ENCODE results near the gene UGCG. TPM values are rescaled to one million over a fixed set of nuclear protein-coding genes. Genes with fewer than 3 reads are reported as not detected.
A peak's percentile ranks its signal among the peaks of the same experiment; 100 is the strongest.

UGCG gene
- polyA plus RNA-seq, 2 of the 4 experiments (the other 2 are of a cell fraction): 11.6 to 25.9 TPM

DNA sequence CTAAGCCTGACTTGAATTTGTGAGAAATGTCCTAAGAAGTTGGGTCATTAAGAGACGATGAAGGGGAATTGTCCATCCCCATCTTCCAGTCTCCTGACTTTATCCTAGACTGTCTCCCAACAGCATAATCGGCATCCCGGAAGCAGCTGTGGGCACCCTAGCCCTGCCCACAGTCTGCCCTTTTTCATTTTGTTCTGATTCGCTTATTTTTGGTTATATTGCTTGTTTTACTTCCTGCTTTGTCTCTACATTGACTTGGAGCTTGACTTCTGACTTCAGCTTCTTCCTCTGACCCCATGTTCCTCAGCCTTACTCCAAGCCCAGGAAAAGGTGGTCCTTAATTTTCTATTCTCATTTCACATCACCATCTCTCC is 41.8 kb downstream of the UGCG start:
- Histone ChIP-seq H3K4me1 (peaks cover 1% of the 10 kb centered on the region; the same call in 2 of the 3 replicates), H3K9me3 (no peaks in the 10 kb centered on the region), H3K27ac (no peak overlapping the region), H3K4me2 (no peak overlapping the region), H3K4me3 (no peak overlapping the region)
- FAIRE-seq (no peak), ATAC-seq (peak in 1 of 2 experiments; percentile 14; a peak in 2 of 6 replicates), DNase-seq (ENCODE audit: low read depth in 1 of 2, low spot score in 1 of 2) (no peak)
- ChIA-PET CTCF (interaction anchor here (0.6 to 1.6 kb wide), 4 partner anchors 15 to 38 kb away, joined by 3 to 4 read pairs (median 3); no protein-coding TSS in a partner anchor), POLR2A (no interaction called here)
- TF ChIP-seq, protein P1, sequence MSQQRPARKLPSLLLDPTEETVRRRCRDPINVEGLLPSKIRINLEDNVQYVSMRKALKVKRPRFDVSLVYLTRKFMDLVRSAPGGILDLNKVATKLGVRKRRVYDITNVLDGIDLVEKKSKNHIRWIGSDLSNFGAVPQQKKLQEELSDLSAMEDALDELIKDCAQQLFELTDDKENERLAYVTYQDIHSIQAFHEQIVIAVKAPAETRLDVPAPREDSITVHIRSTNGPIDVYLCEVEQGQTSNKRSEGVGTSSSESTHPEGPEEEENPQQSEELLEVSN (IDR thresholded peaks at IDR 0.05; ENCODE audit: borderline replicate concordance, low read depth): no peak
- TF ChIP-seq HOXB5 (CRISPR knock-in tag; IDR thresholded peaks at IDR 0.05): no peak
- no peak for TF ChIP-seq EHMT2 (IDR thresholded peaks at IDR 0.05; ENCODE audit: low read depth)
- TF ChIP-seq POLR2AphosphoS2 (conservative IDR thresholded peaks at IDR 0.05; ENCODE audit: low read length): no peak
- no peak for TF ChIP-seq CBX2 (IDR thresholded peaks at IDR 0.05; ENCODE audit: borderline replicate concordance, low read depth)
- TF ChIP-seq NR3C1 (IDR thresholded peaks at IDR 0.05): no peak
- TF ChIP-seq KDM1A (IDR thresholded peaks at IDR 0.05; ENCODE audit: low read depth): no peak
- WGBS (ENCODE audit: missing lambda C conversion rate): 93% methylated on average over 4 of the region's 4 CpGs

- ChIA-PET POLR2A (no interaction called here), CTCF (interaction anchor here (1.2 kb wide), 1 partner anchor 17 kb away, joined by 3 read pairs; no protein-coding TSS in a partner anchor)
- 81% methylated on average over 2 of the region's 2 CpGs for WGBS (ENCODE audit: missing lambda C conversion rate)
- Histone ChIP-seq H3K27ac (no peak overlapping the region), H3K4me1 (peaks cover 10% of the 10 kb centered on the region), H3K9me3 (no peaks in the 10 kb centered on the region), H3K4me3 (no peak overlapping the region), H3K4me2 (no peak overlapping the region)
- ATAC-seq (no peak), DNase-seq (ENCODE audit: low read depth in 1 of 2, low spot score in 1 of 2) (no peak), FAIRE-seq (no peak)
- TF ChIP-seq TP53 (CRISPR knock-in tag; IDR thresholded peaks at IDR 0.05) (no peak), KDM5A (IDR thresholded peaks at IDR 0.05) (no peak), GATA3 (IDR thresholded peaks at IDR 0.05; ENCODE audit: borderline replicate concordance) (no peak), HDAC2 (IDR thresholded peaks at IDR 0.05) (no peak), HEYL (CRISPR knock-in tag; IDR thresholded peaks at IDR 0.05) (no peak), RCOR1 (IDR thresholded peaks at IDR 0.05; ENCODE audit: low read depth, low read length) (no peak)
- TF ChIP-seq, protein P2, sequence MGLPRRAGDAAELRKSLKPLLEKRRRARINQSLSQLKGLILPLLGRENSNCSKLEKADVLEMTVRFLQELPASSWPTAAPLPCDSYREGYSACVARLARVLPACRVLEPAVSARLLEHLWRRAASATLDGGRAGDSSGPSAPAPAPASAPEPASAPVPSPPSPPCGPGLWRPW (IDR thresholded peaks at IDR 0.05): no peak
These were observed 42.7 kb downstream of the UGCG start for GRCh38 chr9:111939322-111939721.

- Histone ChIP-seq H3K9me3 (no peaks in the 10 kb centered on the region), H3K4me2 (no peak overlapping the region), H3K27ac (no peak overlapping the region), H3K4me1 (peaks cover 18% of the 10 kb centered on the region), H3K4me3 (no peak overlapping the region)
- no peak for FAIRE-seq
- TF ChIP-seq MYC (IDR thresholded peaks at IDR 0.05; ENCODE audit: borderline replicate concordance, low read length) (no peak), ZFP36 (IDR thresholded peaks at IDR 0.05; ENCODE audit: borderline replicate concordance, partially characterized antibody) (no peak)
- POLR2A ChIA-PET: no interaction called here
- ATAC-seq: no peak
- CTCF ChIA-PET: interaction anchor here (2.1 kb wide), 1 partner anchor 81 kb away, joined by 9 read pairs; no protein-coding TSS in a partner anchor
- WGBS (ENCODE audit: missing lambda C conversion rate): 88% methylated on average over 3 of the region's 3 CpGs
- no peak for DNase-seq (ENCODE audit: low read depth in 1 of 2, low spot score in 1 of 2)
These were observed 44.1 kb downstream of the UGCG start for GRCh38 chr9:111940697-111941096.

DNA sequence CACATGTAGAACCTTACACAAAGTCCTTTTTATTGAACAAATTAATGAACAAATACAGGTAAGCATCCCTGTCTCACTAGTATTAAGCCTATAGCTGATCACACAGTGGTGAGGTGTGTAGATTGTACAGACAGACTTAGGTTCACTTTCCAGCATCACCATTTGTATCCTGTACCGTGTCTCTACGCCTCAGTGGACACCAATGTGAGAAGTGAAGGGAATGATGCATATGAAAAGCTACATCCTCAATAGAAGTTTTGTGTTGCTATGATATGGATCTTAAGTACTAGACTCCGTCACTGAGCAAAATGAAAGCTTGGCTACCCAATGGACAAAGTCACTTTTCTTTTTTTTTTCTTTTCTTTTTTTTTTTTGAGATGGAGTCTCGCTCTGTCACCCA is 46.6 kb downstream of the UGCG start:
- Histone ChIP-seq H3K4me3 (no peak overlapping the region), H3K27ac (peak overlapping the region in 1 of 2 experiments; percentile 48; a peak in 2 of 6 replicates), H3K9me3 (no peaks in the 10 kb centered on the region), H3K4me1 (peaks cover 18% of the 10 kb centered on the region), H3K4me2 (no peak overlapping the region)
- no peak for DNase-seq (ENCODE audit: low read depth in 1 of 2, low spot score in 1 of 2)
- FAIRE-seq: no peak
- TF ChIP-seq BHLHE40 (IDR thresholded peaks at IDR 0.05; ENCODE audit: low read depth, low read length) (no peak), MAFK (IDR thresholded peaks at IDR 0.05; ENCODE audit: partially characterized antibody) (no peak), ELK1 (IDR thresholded peaks at IDR 0.05; ENCODE audit: low read depth, low read length) (no peak), NR3C1 (IDR thresholded peaks at IDR 0.05) (no peak), CBX2 (IDR thresholded peaks at IDR 0.05; ENCODE audit: borderline replicate concordance, low read depth) (no peak), RAD21 (conservative IDR thresholded peaks at IDR 0.05 in 1 of 2, IDR thresholded peaks at IDR 0.05 in 1 of 2) (no peak), USF2 (IDR thresholded peaks at IDR 0.05) (no peak), ZNF302 (CRISPR knock-in tag; IDR thresholded peaks at IDR 0.05) (no peak), RARB (CRISPR knock-in tag; IDR thresholded peaks at IDR 0.05) (no peak)
- TF ChIP-seq, protein P2 (IDR thresholded peaks at IDR 0.05): no peak
- 99% methylated on average over 4 of the region's 4 CpGs for WGBS (ENCODE audit: missing lambda C conversion rate)
- POLR2A ChIA-PET: no interaction called here
- 0 out of 6 replicates have a peak, but pooled peaks of 1 of the 2 experiments have one; percentile 28 for ATAC-seq
- CTCF ChIA-PET: interaction anchor here (0.7 to 2.1 kb wide), 4 partner anchors 10 to 107 kb away, joined by 3 to 7 read pairs (median 4); no protein-coding TSS in a partner anchor
